D341Med (cell line): ENCODE measurements around the gene PGGHG.
"Not testable (repeated sequence)": the region's sequence is repeated elsewhere in the genome, so short reads cannot be mapped to it uniquely, and the experiment has no call there.

Experiments used
- DNase-seq: peaks from one replicate; pipeline ENCODE4 v3.0.0; 2012; ENCODE audit warnings: low spot score

Gene PGGHG

GRCh38 chr11:288478-289397 lies at the start of gene PGGHG:
Gene PGGHG (plus strand): TSS chr11:289126. CDS start chr11:289817, 691 bp downstream.
- DNase-seq: peak; percentile 87

GRCh38 chr11:240315-240714 lies 48.6 kb upstream of the PGGHG start:
- no peak for DNase-seq

GRCh38 chr11:241634-242033 lies 47.3 kb upstream of the PGGHG start:
- DNase-seq: no peak

GRCh38 chr11:244376-244775 lies 44.5 kb upstream of the PGGHG start:
- DNase-seq: no peak

GRCh38 chr11:249062-249461 lies 39.9 kb upstream of the PGGHG start:
- DNase-seq: no peak

GRCh38 chr11:250274-250673 lies 38.7 kb upstream of the PGGHG start:
- DNase-seq: no peak

- DNase-seq: peak; percentile 73
These were observed 38.1 kb upstream of the PGGHG start for GRCh38 chr11:250740-251299.

GRCh38 chr11:251550-251949 lies 37.4 kb upstream of the PGGHG start:
- no peak for DNase-seq

- DNase-seq: no peak
These were observed 36.3 kb upstream of the PGGHG start for GRCh38 chr11:252666-253065.

GRCh38 chr11:253160-253885 lies 35.6 kb upstream of the PGGHG start:
- DNase-seq: no peak

- DNase-seq: no peak
These were observed 35.0 kb upstream of the PGGHG start for GRCh38 chr11:253886-254270.

- no peak for DNase-seq
These were observed 33.8 kb upstream of the PGGHG start for GRCh38 chr11:255176-255575.

- DNase-seq: no peak
These were observed 33.1 kb upstream of the PGGHG start for GRCh38 chr11:255816-256215.

- no peak for DNase-seq
These were observed 31.8 kb upstream of the PGGHG start for GRCh38 chr11:256952-257737.

- no peak for DNase-seq
These were observed 31.0 kb upstream of the PGGHG start for GRCh38 chr11:257766-258493.

GRCh38 chr11:259413-259812 lies 29.5 kb upstream of the PGGHG start:
- no peak for DNase-seq

- no peak for DNase-seq
These were observed 27.3 kb upstream of the PGGHG start for GRCh38 chr11:261624-262023.

- no peak for DNase-seq
These were observed 22.1 kb upstream of the PGGHG start for GRCh38 chr11:266676-267439.

- peak; percentile 39 for DNase-seq
These were observed 21.4 kb upstream of the PGGHG start for GRCh38 chr11:267491-267994.

- DNase-seq: not testable (repeated sequence)
These were observed 20.2 kb upstream of the PGGHG start for GRCh38 chr11:268716-269145.
